Mucosa of gallbladder (tissue), 1 donor: ENCODE data around the gene MSMP. TPM values are rescaled to one million over a fixed set of nuclear protein-coding genes. Genes with fewer than 3 reads are reported as not detected.

ENCODE experiments used
- DNase-seq: peaks from one replicate; pipeline ENCODE4 v3.0.0-alpha.2; 2020; ENCODE audit warnings: low spot score
- total RNA-seq: library from RNA; stranded (reverse); gene quantifications from one replicate; pipeline ENCODE4 v1.2.1, GENCODE V29; 2021
- donor health status: DM: no; HTN: no; CAD: no.

Gene MSMP
- total RNA-seq, 1 donor from 2014 or later: 1.1 TPM

DNA sequence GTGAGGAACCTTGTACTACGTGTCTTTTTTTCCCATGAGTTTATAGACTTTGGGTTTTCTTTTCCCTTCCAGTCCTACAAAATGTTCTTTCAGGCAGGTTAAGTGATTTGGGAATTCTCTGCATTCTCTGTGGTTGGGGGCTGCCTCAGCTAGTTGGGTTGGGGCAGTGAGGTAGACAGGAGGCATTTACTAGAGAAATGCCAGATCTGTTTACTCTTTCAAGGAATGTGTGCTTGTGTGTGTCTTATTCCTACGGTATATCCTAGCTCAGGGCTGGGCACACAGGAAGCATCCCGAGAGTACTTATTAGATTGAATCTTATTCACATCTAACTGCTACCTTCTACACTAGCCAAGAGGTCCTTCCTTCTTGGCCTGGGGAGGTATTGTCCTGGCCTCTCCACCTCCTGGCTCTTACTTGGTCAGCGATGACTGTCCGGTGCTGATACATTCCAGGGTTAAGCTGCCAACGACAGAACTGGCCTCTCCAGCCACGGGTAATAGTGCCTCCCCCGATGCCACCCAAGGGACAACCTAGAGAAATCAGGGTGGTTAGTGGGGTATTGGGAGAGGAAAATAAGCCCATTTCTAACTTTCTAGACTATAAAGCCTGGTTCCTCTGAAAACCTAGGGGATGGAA, 10.1 kb downstream of the MSMP start:
- no peak for DNase-seq

DNA sequence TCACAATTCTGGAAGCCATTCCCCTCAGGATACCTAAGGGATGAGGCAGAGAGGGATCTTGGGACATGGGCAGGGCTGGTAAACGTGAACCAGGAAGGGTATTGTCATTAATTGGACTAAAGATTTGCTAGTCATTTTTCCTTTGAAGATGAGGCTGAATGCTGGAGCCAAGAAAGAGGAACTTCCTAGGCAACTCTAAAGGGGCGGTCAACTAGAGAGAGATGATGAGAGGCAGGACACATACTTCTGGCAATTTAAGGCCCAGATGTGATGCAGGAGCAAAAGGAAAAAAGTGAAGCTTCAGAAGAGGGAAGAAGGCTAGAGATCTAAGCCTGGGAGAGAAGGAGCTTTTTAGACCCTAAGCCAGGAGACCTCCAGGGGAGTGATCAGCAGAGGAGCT, 10.6 kb downstream of the MSMP start:
- DNase-seq: no peak

GRCh38 chr9:35741740-35742139, 12.3 kb downstream of the MSMP start:
- DNase-seq: no peak

DNA sequence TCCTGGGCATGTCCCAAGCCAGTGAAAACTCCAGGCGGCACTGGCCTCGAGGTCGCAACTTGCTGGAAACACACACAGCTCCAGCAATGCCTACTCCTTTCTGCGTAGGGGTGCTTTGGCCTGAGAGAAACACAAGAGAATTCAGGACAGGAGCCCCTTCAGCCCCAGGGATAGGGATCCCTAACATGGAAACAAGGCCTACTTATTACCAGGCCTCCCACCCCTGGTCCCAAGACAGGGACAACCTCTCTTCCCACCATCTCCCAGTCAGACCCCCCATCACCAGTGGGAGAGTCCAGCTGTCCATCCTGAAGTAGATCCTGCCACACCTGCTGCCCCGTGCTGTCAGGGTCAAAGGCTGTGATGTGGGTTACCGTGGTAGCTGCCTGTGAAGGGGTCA, 13.8 kb downstream of the MSMP start:
- no peak for DNase-seq

GRCh38 chr9:35738924-35739323, 15.2 kb downstream of the MSMP start:
- DNase-seq: no peak

DNA sequence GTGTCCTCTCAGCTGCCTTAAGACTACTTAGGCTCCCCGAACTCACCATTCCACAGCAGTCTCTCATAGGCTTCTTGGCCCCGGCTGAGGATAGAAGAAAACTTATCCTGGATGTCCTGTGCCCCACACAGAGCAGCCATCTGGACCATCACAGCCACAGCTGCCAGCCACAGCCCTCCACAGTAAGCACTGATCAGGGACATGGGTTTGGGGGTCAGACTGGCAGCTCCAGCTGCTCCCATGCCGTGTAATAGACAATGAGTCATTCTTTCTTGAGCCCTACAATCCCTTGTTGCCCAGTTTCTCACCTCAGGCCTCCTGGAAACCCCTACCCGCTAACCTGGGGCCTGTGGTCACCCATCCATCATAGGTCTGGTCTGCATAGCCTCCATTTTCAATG, 15.9 kb downstream of the MSMP start:
- no peak for DNase-seq

- DNase-seq: no peak
These were observed 16.9 kb downstream of the MSMP start for GRCh38 chr9:35737143-35737542.

- DNase-seq: peak; percentile 68
These were observed 17.9 kb downstream of the MSMP start for GRCh38 chr9:35736201-35736633.

- no peak for DNase-seq
These were observed 20.0 kb downstream of the MSMP start for GRCh38 chr9:35734096-35734495.

- peak; percentile 23 for DNase-seq
These were observed 21.1 kb downstream of the MSMP start for GRCh38 chr9:35732800-35733541.

DNA sequence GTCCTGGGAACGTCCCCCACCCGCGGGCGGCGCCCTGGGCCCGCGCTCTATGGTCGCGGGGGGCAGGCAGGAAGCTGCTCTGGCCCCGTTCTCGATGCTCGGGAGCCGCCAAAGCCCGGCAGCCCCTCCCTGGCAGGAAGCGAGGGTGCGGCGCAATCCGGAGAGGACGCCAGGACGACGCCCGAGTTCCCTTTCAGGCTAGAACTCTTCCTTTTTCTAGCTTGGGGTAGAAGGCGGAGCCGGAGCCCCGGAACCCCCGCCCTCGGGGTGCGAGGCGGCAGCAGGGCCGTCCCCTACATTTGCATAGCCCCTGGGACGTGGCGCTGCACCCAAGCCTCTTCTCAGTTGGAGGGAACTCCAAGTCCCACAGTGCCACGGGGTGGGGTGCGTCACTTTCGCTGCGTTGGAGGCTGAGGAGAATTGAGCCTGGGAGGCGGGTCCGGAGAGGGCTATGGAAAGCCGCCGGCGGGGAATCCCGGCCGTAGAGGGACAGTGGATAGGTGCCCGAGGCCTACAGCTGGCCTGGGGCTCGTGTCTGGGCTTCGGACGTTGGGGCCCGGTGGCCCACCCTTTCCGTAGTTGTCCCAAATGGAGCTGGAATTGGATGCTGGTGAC, 21.8 kb downstream of the MSMP start, which contains the start of the genes CREB3 and TLN1:
Gene CREB3, plus strand, starts transcription at position 482 of the 615 bp plus-strand sequence. Its CDS starts 107 bp downstream, at position 589.
Gene TLN1, minus strand, starts transcription at position 11 of the 615 bp plus-strand sequence. CDS start 6,501 bp downstream, outside the sequence.
- peak; percentile 99 for DNase-seq

GRCh38 chr9:35731415-35732184, 22.5 kb downstream of the MSMP start:
- no peak for DNase-seq

DNA sequence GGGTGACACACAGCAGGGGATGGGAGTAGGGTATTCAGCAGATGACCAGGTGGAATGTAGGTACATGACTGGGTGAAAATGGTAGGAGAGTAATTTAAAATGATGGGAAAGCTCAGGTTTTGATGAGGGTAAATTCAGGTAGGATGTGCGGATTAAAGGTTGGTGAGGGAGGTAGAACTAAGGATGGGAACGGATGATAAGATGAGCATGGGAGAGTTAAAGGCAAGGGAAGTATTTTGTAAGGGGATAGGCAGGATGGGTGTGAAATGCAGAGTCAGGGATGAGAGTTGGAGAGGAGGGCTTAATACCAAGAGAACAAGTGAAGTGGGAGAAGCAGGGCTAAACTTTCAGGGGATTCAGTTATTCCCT, 23.6 kb downstream of the MSMP start:
- no peak for DNase-seq

DNA sequence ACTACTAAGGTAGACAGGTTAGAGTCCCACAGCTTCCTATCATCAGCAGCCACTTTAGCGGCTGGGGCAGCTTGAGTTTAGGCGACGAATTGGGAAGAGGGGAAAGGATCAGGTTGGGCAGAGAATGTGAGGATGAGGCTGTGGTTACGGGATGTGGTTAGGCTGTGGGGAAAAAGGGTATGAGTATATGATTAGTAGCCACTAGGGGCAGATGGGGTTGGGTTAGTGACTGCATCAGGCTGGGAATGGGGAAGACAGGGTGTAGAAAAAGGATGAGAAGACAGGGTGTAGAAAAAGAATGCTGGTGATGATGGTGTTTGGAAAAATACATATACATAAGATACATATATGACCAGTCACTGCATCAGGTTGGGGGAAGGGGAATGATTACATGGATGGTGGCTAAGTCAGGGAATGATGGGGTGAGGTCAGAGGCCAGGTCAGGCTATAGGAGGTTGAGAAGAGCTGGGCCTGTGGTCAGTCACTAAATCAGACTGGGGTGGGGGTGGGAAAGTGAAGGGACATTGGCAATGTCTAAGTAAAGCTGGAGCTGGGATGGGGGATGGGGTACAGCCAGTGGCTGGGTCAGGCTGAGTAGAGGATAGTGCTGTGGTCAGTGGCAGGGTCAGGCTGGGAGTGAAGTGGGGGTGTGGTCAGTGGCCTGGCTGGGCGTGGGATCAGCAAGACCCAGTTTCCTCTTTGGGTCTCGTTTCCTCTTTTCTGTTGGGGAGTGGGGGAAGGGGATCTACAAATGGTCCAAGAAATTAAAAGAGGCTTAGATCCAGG, 24.2 kb downstream of the MSMP start:
- peak; percentile 57 for DNase-seq

DNA sequence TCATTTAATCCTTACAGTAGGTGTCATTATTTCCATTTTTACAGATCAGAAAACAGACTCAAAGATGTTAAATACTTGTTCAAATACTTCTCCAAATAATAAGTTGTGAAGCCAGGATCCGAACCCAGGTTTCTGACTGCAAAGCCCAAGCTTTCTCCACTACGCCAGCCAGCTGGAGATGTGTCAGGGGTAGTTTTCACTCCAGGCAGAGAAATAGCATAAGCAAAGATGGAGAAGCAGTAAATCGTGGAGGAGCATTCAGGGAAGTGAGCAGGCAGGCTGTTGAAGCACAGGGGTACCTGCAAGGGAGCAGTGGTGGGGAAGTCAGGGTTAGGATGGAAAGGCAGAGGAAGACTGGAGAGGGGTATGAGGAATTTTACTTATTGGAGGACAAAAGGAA, 25.0 kb downstream of the MSMP start:
- DNase-seq: no peak

DNA sequence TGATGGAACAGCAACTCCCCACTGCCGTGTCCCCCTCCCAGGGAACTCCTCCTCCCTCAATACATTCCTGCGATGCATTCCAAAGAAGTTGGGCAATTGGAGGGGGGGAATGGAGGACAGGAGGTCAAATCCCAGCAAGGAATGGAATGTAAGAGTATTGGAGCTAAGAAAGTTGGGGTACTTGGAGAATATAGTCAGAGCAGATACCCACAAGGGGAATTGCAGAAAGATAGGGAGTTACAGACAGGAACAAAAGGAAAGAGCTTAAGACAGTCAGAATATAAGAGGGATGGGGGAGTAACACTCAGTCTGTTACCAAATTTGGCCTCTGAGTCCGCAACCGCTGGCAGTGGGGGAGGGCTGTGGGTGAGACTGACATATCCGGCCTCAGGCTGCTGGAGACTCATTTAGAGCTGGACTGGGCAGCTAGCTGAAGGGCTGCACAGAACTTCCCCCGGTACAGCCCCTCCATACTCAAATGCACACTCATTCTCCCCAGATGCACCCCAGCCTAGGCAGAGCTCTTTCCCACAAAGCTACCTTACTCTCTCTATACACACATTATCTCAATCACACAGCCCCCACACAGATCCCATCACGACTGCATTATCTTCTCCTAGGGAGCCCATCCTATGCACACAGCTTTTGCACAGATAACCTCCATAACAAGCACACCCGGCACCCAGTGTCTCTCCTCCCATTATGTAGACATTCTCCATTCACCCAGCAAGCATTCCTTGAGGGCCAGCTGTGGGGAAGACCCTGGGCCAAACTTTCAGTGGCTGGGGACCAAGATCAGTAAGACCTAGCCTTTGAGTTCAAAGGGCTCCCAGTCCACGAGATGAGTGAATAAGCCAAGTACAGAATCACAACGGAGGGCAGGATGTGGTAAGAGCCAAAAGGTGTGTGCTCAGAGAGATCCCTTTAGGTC, 25.8 kb downstream of the MSMP start:
- DNase-seq: peak; percentile 70

DNA sequence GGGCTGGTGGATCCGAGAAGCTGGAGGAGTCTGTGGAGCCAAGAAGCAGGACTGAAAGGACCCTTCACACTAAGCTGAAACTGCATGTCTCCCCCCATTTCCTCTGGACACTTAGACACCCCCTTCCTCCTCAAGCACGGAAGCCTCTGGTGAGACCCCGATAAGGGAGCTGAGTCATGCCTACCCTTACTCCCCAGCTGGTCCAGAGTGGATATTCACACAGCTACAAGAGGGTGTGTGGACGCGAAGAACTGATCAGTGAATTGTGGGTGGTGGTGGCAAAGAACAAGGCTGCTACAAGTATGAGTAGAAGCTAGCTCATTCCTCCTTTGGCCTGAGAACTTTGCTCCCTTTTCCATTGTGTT, 26.4 kb downstream of the MSMP start:
- DNase-seq: no peak

GRCh38 chr9:35726931-35727330, 27.1 kb downstream of the MSMP start:
- peak; percentile 33 for DNase-seq

DNA sequence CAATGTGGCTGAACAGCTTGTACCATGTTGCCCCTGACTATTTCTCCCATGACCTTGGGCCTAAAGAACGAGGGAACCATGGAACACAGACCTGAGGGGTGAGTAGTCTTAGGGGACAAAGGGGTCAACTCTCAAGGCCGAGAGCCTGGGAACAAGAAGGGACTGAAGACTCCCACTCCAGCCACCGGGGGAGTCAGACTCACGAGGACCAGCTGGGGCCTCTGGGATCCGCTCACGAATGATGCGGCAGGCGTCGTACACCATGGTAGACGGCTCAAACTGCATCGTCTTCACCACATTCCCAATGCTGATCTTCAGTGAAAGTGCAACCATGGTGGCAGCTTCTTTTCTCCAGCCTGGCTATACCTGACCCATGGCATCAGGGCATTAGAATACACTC, 28.7 kb downstream of the MSMP start:
- DNase-seq: no peak

- DNase-seq: no peak
These were observed 30.2 kb downstream of the MSMP start for GRCh38 chr9:35723908-35724307.
